Measurements from ENCODE around the gene ZNF615. TPM values are rescaled to one million over a fixed set of nuclear protein-coding genes. Genes with fewer than 3 reads are reported as not detected.

ZNF615 gene
- total RNA-seq, 4 donors from 2014 or later: 15.3 to 29.6 (median 21.6) TPM

DNA sequence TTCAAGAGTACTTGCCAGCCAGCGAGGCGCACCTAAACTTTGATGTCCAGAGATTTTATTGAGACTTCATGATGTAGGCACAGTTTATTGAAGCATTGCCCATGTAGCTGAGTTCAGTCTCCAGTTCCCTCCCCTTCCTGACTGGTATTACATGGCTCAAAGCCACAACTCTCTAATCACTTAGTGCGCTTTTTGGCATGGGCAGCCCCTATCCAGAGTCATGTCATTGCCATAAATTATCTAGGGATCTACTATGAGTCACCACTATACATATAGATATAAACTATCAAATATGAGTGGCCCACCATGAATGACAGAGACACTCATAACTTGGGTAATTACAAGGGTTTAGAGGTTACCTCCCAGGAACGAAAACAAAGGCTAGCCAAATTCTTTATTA lies 12.5 kb upstream of the ZNF615 start:
- peaks cover 3 to 100% (median 41%) of the 10 kb centered on the region in 4 donors for H3K9me3 ChIP-seq
- no peaks in the 10 kb centered on the region for H3K4me1 ChIP-seq
- 93 to 97% methylated on average over 4 of the region's 4 CpGs for WGBS, 2 donors
- H3K27ac ChIP-seq: no peak overlapping the region
- H3K36me3 ChIP-seq: peaks cover 10 to 100% (median 81%) of the 10 kb centered on the region in 3 donors
- H3K4me3 ChIP-seq: no peak overlapping the region
- no peak for DNase-seq (ENCODE audit: low spot score in 2 of 2)
- no peak for TF ChIP-seq CTCF (IDR thresholded peaks at IDR 0.05)
- no peak for TF ChIP-seq POLR2A (IDR thresholded peaks at IDR 0.05)
- no peak for TF ChIP-seq EP300 (IDR thresholded peaks at IDR 0.05)
- H3K27me3 ChIP-seq: no peaks in the 10 kb centered on the region

DNA sequence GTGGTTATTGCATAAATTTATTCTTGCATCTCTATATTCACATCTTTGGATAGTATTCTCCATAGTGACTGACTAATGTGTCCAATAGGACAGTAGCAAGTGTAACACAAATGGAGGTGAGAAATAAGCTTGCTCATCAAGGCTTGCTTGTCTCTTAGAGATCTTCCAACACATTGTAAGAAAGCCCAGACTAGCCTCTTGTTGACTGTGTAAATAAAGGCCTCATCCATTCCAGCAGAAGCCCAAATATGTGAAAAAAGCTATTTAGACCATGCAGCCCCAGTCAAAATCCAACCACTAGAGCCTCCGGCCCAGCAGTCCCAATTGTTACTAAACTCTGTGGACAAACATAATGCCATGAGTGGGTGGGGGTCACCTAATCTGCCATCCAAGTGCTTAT lies 2.7 kb upstream of the ZNF615 start:
- WGBS, 2 donors: 64 to 80% methylated on average over 1 of the region's 1 CpG
- TF ChIP-seq CTCF (IDR thresholded peaks at IDR 0.05): no peak
- no peak for TF ChIP-seq EP300 (IDR thresholded peaks at IDR 0.05)
- TF ChIP-seq POLR2A (IDR thresholded peaks at IDR 0.05): no peak
- H3K9me3 ChIP-seq: peaks cover 0 to 56% (median 12%) of the 10 kb centered on the region in 4 donors

DNA sequence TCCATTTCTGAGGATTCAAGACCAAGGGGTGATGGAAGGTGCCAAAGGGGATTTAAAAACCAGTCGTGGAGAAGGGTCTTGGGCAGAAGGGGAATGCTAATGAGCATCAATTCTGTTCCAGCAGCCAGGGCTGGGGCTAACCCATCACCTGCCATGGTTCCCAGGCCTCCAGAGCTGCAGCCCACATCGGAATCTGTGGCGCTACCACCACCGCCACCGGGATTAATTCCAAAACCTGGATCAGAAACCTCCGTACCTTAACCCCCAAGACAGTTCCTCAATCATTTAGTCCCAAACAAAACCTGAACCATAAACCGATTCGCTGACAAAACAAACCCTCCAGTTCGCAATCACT lies 583 bp downstream of the ZNF615 start:
- WGBS, 2 donors: 6 to 7% methylated on average over 8 to 9 of the region's 9 CpGs
- Histone ChIP-seq H3K27ac (peak overlapping the region; percentile 51 to 91 (median 86)), H3K4me1 (peaks cover 0 to 16% (median 6%) of the 10 kb centered on the region in 4 donors)

More for the DNA sequence above, 2.7 kb upstream of the ZNF615 start:
- peaks cover 0 to 46% (median 6%) of the 10 kb centered on the region in 3 donors for H3K36me3 ChIP-seq
- H3K4me1 ChIP-seq: peaks cover 0 to 16% (median 6%) of the 10 kb centered on the region in 4 donors
- no peak overlapping the region for H3K27ac ChIP-seq
- no peak for DNase-seq (ENCODE audit: low spot score in 2 of 2)
- H3K4me3 ChIP-seq: no peak overlapping the region
- H3K27me3 ChIP-seq: no peaks in the 10 kb centered on the region

GRCh38 chr19:51994048-51994644 lies 13.9 kb downstream of the ZNF615 start:
- H3K27ac ChIP-seq: no peak overlapping the region
- H3K36me3 ChIP-seq: peaks cover 6 to 90% (median 41%) of the 10 kb centered on the region in 3 donors
- WGBS, 2 donors: 95 to 100% methylated on average over 2 of the region's 2 CpGs
- TF ChIP-seq EP300 (IDR thresholded peaks at IDR 0.05) (no peak), POLR2A (IDR thresholded peaks at IDR 0.05) (no peak)
- H3K4me3 ChIP-seq: no peak overlapping the region
- peaks cover 10 to 99% (median 58%) of the 10 kb centered on the region in 4 donors for H3K9me3 ChIP-seq
- H3K27me3 ChIP-seq: no peaks in the 10 kb centered on the region
- H3K4me1 ChIP-seq: no peaks in the 10 kb centered on the region
- no peak for DNase-seq (ENCODE audit: low spot score in 2 of 2)

More for the DNA sequence above, 583 bp downstream of the ZNF615 start:
- TF ChIP-seq EP300 (IDR thresholded peaks at IDR 0.05) (no peak), POLR2A (IDR thresholded peaks at IDR 0.05) (no peak), CTCF (IDR thresholded peaks at IDR 0.05) (no peak)
- H3K36me3 ChIP-seq: peaks cover 4 to 37% (median 5%) of the 10 kb centered on the region in 3 donors
- DNase-seq (ENCODE audit: low spot score in 2 of 2): peak in 1 of 2 donors; percentile 6
- H3K9me3 ChIP-seq: peaks cover 0 to 52% (median 4%) of the 10 kb centered on the region in 4 donors
- no peaks in the 10 kb centered on the region for H3K27me3 ChIP-seq
- peak overlapping the region; percentile 35 to 92 (median 74) for H3K4me3 ChIP-seq

DNA sequence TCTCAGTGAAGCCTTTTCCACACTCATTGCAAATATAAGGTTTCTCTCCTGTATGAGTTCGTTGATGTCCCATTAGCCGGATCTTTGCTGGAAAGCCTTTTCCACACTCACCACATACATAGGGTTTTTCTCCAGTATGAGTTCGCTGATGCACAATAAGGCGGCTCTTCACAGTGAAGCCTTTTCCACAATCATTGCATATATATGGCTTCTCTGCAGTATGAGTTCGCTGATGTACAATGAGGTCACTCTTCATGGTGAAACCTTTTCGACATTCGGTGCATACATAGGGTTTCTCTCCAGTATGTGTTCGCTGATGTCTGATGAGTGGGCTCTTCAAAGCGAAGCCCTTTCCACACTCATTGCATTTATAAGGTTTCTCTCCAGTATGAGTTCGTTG lies 14.6 kb downstream of the ZNF615 start:
- peaks cover 10 to 99% (median 58%) of the 10 kb centered on the region in 4 donors for H3K9me3 ChIP-seq
- 96 to 98% methylated on average over 10 of the region's 10 CpGs for WGBS, 2 donors

More for the DNA sequence above, 14.6 kb downstream of the ZNF615 start:
- H3K36me3 ChIP-seq: peaks cover 5 to 83% (median 35%) of the 10 kb centered on the region in 3 donors
- no peak for TF ChIP-seq CTCF (IDR thresholded peaks at IDR 0.05)
- no peak for TF ChIP-seq POLR2A (IDR thresholded peaks at IDR 0.05)
- TF ChIP-seq EP300 (IDR thresholded peaks at IDR 0.05): no peak
- no peaks in the 10 kb centered on the region for H3K27me3 ChIP-seq
- H3K4me3 ChIP-seq: no peak overlapping the region
- no peaks in the 10 kb centered on the region for H3K4me1 ChIP-seq
- no peak for DNase-seq (ENCODE audit: low spot score in 2 of 2)
- H3K27ac ChIP-seq: no peak overlapping the region

Measured in tibial nerve (tissue), 4 donors.